Vagina (tissue), 2 donors: ENCODE data around the gene EPC2.

ENCODE experiments used
- CTCF ChIP-seq, 3 experiments: fragments of 450-650 bp in 2 of 3; fragments of 200-600 bp in 1 of 3; sonication (generic) in 1 of 3; IDR thresholded peaks; one replicate each; pipeline ENCODE4 v1.5.1; 2017 to 2019; ENCODE audit warnings: antibody characterized with exemption in 3 of 3, mild to moderate bottlenecking in 2 of 3, moderate library complexity in 2 of 3
- POLR2A ChIP-seq, 2 donors: fragments of 450-650 bp; IDR thresholded peaks; one replicate each; pipeline ENCODE4 v1.6.1; 2017; ENCODE audit warnings: antibody characterized with exemption in 2 of 2, mild to moderate bottlenecking in 2 of 2, moderate library complexity in 2 of 2
- POLR2AphosphoS5 ChIP-seq, 2 donors: sonication (generic); formaldehyde crosslinking; IDR thresholded peaks; one replicate each; pipeline ENCODE4 v1.9.0; 2017; ENCODE audit warnings: antibody characterized with exemption in 2 of 2, mild to moderate bottlenecking in 2 of 2, low read depth in 1 of 2; ENCODE audit not compliant: insufficient read depth in 1 of 2

GRCh38 chr2:148746973-148747372 is 102.4 kb downstream of the EPC2 start:
- TF ChIP-seq POLR2AphosphoS5 (IDR thresholded peaks at IDR 0.05; ENCODE audit: insufficient read depth in 1 of 2, low read depth in 1 of 2) (no peak), CTCF (IDR thresholded peaks at IDR 0.05) (no peak), POLR2A (IDR thresholded peaks at IDR 0.05) (no peak)
